PC-9 (cell line): ENCODE measurements around the gene ARF3.

Experiments used
- CTCF ChIP-seq: fragments of 200-600 bp; sonication (generic); conservative IDR thresholded peaks from 2 replicates; pipeline ENCODE4 v1.6.1; 2017; ENCODE audit warnings: mixed run types, antibody characterized with exemption, mild to moderate bottlenecking, moderate library complexity
- EZH2 ChIP-seq: fragments of 200-600 bp; sonication (generic); IDR thresholded peaks from 2 replicates; pipeline ENCODE4 v1.8.0; 2017; ENCODE audit warnings: antibody characterized with exemption, low read depth

GRCh38 chr12:48972952-48973483 lies 15.7 kb upstream of the ARF3 start:
- TF ChIP-seq CTCF (no peak), EZH2 (no peak)
